Measurements from ENCODE around the gene AGBL4. TPM values are rescaled to one million over a fixed set of nuclear protein-coding genes. Genes with fewer than 3 reads are reported as not detected.

The AGBL4 gene
- polyA plus RNA-seq, 1 donor from 2014 or later: not detected

DNA sequence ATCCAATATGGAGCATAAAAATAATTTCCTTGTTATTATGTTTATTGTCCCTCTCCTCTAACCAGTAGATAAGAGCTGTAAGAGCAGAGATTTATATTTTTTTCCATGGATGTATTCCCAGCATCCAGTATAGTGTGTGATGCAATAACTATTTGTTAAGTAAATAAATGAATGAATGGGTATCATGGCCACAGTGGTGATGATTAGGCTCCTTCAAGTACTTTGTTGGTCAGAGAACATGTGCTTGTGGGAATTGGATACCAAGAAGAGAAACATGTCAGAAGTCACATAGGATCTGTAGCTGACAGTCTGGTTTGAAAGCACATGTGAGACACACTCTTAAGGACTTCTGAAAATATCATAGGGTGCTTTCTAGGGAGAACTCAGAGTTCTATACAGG lies 588.5 kb downstream of the AGBL4 start:
- Mint-ChIP-seq H3K36me3 (no peaks in the 10 kb centered on the region), H3K4me3 (no peak overlapping the region), H3K4me1 (no peaks in the 10 kb centered on the region), H3K27me3 (no peaks in the 10 kb centered on the region), H3K9me3 (peaks cover 0 to 13% (median 3%) of the 10 kb centered on the region in 3 donors), H3K27ac (no peak overlapping the region)

- Mint-ChIP-seq H3K27ac (peak overlapping the region in 1 of 3 donors; percentile 34), H3K36me3 (no peaks in the 10 kb centered on the region), H3K27me3 (peaks cover 4% of the 10 kb centered on the region), H3K4me1 (peaks cover 0 to 5% (median 0%) of the 10 kb centered on the region in 3 donors), H3K9me3 (peaks cover 3 to 11% (median 5%) of the 10 kb centered on the region in 3 donors), H3K4me3 (no peak overlapping the region)
Measured at GRCh38 chr1:49424782-49425181, 599.0 kb downstream of the AGBL4 start.

DNA sequence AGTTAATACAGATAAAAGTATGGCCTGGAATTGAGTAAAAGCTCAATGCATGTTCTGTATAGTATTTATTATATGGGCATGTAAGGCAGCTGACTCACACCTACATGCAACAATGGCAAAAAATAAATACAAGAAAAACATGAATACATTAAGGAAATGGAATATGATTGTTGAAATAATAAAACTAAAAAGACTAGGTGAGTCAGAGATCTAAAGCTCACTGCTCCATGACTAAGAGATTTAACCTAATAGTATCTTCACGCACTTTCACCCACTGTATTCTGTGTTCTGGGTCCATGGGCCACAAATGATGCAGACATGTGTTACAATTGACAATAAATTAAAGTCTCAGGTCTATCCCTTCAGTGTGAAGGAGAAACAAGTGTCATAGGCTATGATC lies 607.0 kb downstream of the AGBL4 start:
- peaks cover 4% of the 10 kb centered on the region for H3K27me3 Mint-ChIP-seq
- no peaks in the 10 kb centered on the region for H3K4me1 Mint-ChIP-seq
- H3K9me3 Mint-ChIP-seq: peaks cover 0 to 5% (median 0%) of the 10 kb centered on the region in 3 donors
- H3K4me3 Mint-ChIP-seq: no peak overlapping the region
- H3K27ac Mint-ChIP-seq: no peak overlapping the region
- H3K36me3 Mint-ChIP-seq: no peaks in the 10 kb centered on the region

DNA sequence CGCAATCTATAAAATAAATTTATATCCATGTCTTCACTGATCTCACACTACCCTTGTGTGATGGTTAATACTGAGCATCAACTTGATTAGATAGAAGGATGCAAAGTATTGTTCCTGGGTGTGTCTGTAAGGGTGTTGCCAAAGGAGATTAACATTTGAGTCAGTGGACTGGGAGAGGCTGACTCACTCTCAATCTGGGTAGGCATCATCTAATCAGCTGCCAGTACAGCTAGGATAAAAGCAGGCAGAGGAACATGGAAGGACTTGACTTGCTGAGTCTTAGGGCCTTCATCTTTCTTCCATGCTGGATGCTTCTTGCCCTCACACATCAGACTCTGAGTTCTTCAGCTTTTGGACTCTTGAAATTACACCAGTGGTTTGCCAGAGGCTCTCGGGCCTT lies 615.4 kb downstream of the AGBL4 start:
- peaks cover 0 to 2% (median 2%) of the 10 kb centered on the region in 3 donors for H3K9me3 Mint-ChIP-seq

DNA sequence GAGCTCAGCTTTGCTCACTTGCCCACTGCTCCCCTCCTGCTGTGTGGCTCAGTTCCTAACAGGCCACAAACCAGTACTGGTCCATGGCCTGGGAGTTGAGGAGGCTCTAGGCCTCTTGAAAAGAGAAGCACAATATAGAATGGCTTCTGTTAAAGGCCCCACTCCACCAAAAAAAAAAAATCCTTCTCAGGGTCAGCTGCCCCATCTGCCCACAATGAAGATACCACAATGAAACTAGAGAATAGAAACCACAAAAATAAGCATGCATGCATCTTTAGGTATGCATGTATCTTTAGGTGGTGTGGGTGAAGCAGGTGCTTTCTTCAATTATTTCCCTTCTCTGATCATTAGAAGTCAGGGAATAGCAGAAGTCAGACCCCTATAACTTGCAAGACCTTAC lies 626.7 kb downstream of the AGBL4 start:
- Mint-ChIP-seq H3K27ac (no peak overlapping the region), H3K4me3 (no peak overlapping the region), H3K36me3 (no peaks in the 10 kb centered on the region), H3K9me3 (peaks cover 0 to 3% (median 0%) of the 10 kb centered on the region in 3 donors), H3K27me3 (no peaks in the 10 kb centered on the region), H3K4me1 (no peaks in the 10 kb centered on the region)

More for the DNA sequence above, 615.4 kb downstream of the AGBL4 start:
- no peaks in the 10 kb centered on the region for H3K4me1 Mint-ChIP-seq
- no peak overlapping the region for H3K4me3 Mint-ChIP-seq
- H3K36me3 Mint-ChIP-seq: peaks cover 2% of the 10 kb centered on the region
- peaks cover 2% of the 10 kb centered on the region for H3K27me3 Mint-ChIP-seq
- H3K27ac Mint-ChIP-seq: no peak overlapping the region

DNA sequence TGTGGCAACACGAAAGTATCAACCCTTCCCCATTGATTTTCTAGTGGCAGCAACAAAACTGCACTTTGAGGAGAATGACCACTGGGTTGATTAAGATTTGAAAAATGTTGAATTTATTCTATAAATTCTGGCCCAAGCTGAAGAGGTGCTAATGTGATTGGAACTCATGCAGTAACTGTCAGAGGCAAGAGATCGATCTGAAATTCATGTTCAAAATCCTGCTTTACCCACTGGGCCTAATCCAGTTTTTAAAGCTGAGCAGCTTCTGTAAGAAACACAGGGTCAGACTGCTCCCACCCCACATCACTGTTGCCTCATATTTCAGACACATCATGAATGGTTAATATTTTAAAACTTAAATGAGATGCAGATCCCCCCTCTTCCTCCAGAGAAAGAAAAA lies 629.6 kb downstream of the AGBL4 start:
- Mint-ChIP-seq H3K4me3 (no peak overlapping the region), H3K27me3 (no peaks in the 10 kb centered on the region), H3K4me1 (no peaks in the 10 kb centered on the region), H3K9me3 (peaks cover 0 to 5% (median 3%) of the 10 kb centered on the region in 3 donors), H3K36me3 (no peaks in the 10 kb centered on the region), H3K27ac (no peak overlapping the region)

DNA sequence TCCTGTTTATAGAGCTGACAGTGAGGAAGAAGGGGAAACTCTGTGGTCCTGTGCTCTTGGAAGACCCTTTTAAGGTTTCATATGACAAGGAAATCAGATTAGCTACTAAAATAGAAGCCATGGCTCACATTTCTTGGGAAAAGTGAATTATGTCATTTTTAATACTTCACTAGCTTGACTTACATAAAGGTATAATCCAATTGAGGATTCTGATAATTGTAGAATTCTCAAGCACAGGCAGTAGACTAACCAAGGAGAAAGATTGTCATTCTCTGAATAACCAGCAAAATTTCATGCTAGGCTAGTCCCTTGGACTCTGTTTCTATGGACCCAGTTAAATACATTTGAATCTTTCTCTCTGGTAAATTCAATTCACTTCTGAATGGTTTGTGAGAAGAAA lies 634.1 kb downstream of the AGBL4 start:
- no peak overlapping the region for H3K4me3 Mint-ChIP-seq
- no peak overlapping the region for H3K27ac Mint-ChIP-seq
- H3K27me3 Mint-ChIP-seq: no peaks in the 10 kb centered on the region
- H3K36me3 Mint-ChIP-seq: no peaks in the 10 kb centered on the region
- H3K9me3 Mint-ChIP-seq: peaks cover 0 to 7% (median 3%) of the 10 kb centered on the region in 3 donors
- no peaks in the 10 kb centered on the region for H3K4me1 Mint-ChIP-seq

DNA sequence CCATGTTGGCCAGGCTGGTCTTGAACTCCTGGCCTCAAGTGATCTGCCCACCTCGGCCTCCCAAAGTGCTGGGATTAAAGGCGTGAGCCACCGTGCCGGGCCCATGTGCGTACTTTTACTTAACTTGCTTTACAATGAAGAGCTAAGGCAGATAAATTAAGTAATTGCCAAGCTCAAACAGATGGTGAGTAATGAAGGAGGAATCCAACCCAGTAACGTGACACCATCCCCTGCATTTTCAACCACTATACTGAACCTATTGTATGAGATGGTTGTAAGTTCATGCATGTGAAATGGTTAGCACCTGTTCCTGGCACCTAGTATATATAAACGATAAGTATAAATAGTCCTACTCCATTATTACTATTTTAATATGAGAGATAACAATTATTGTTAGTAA lies 659.1 kb downstream of the AGBL4 start:
- Mint-ChIP-seq H3K4me3 (no peak overlapping the region), H3K27ac (no peak overlapping the region), H3K9me3 (peaks cover 0 to 2% (median 0%) of the 10 kb centered on the region in 3 donors), H3K27me3 (no peaks in the 10 kb centered on the region), H3K4me1 (no peaks in the 10 kb centered on the region), H3K36me3 (no peaks in the 10 kb centered on the region)

- H3K4me1 Mint-ChIP-seq: no peaks in the 10 kb centered on the region
- H3K36me3 Mint-ChIP-seq: no peaks in the 10 kb centered on the region
- H3K27ac Mint-ChIP-seq: no peak overlapping the region
- no peak overlapping the region for H3K4me3 Mint-ChIP-seq
- H3K9me3 Mint-ChIP-seq: peaks cover 0 to 2% (median 0%) of the 10 kb centered on the region in 3 donors
- no peaks in the 10 kb centered on the region for H3K27me3 Mint-ChIP-seq
Measured at GRCh38 chr1:49363628-49364027, 660.1 kb downstream of the AGBL4 start.

- H3K4me1 Mint-ChIP-seq: no peaks in the 10 kb centered on the region
- no peaks in the 10 kb centered on the region for H3K36me3 Mint-ChIP-seq
- H3K27me3 Mint-ChIP-seq: no peaks in the 10 kb centered on the region
- no peak overlapping the region for H3K4me3 Mint-ChIP-seq
- H3K9me3 Mint-ChIP-seq: peaks cover 0 to 2% (median 0%) of the 10 kb centered on the region in 3 donors
- H3K27ac Mint-ChIP-seq: no peak overlapping the region
Measured at GRCh38 chr1:49358036-49358435, 665.7 kb downstream of the AGBL4 start.

- Mint-ChIP-seq H3K4me3 (no peak overlapping the region), H3K4me1 (no peaks in the 10 kb centered on the region)
Measured at GRCh38 chr1:49356594-49356993, 667.2 kb downstream of the AGBL4 start.

GRCh38 chr1:49351768-49352167 lies 672.0 kb downstream of the AGBL4 start:
- H3K27ac Mint-ChIP-seq: no peak overlapping the region
- H3K9me3 Mint-ChIP-seq: peaks cover 0 to 4% (median 0%) of the 10 kb centered on the region in 3 donors
- H3K4me3 Mint-ChIP-seq: peak overlapping the region in 1 of 4 donors; percentile 3
- H3K27me3 Mint-ChIP-seq: no peaks in the 10 kb centered on the region
- H3K4me1 Mint-ChIP-seq: no peaks in the 10 kb centered on the region
- no peaks in the 10 kb centered on the region for H3K36me3 Mint-ChIP-seq

More at GRCh38 chr1:49356594-49356993, 667.2 kb downstream of the AGBL4 start:
- Mint-ChIP-seq H3K36me3 (no peaks in the 10 kb centered on the region), H3K27me3 (no peaks in the 10 kb centered on the region), H3K27ac (no peak overlapping the region), H3K9me3 (peaks cover 0 to 2% (median 0%) of the 10 kb centered on the region in 3 donors)

DNA sequence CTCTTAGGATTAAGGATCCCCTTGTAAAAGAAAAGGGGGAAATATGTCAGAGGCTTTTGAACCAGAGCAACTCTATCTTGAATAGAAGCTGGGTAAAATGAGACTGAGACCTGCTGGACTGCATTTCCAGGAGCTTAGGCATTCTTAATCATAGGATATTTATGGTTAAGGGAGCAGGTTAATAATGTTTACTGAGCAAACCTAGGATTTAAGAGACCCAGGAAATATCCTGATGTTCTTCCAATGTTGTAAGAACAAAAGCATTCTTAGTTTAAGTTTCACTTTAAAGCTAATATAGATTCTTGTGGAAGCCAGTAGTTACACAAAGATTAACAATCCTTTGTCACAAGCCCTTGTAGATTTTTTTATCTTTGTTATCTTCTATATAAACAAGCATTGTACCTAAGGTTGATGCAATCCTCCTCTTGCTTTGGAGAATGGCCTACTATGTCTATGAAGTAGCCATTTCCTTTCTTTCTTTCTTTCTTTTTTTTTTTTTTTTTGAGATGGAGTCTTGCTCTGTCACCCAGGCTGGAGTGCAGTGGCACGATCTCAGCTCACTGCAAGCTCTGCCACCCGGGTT lies 676.9 kb downstream of the AGBL4 start:
- Mint-ChIP-seq H3K4me1 (no peaks in the 10 kb centered on the region), H3K9me3 (peaks cover 4 to 8% (median 7%) of the 10 kb centered on the region in 3 donors), H3K27me3 (no peaks in the 10 kb centered on the region), H3K36me3 (no peaks in the 10 kb centered on the region), H3K27ac (no peak overlapping the region), H3K4me3 (no peak overlapping the region)

- no peaks in the 10 kb centered on the region for H3K27me3 Mint-ChIP-seq
- peaks cover 2% of the 10 kb centered on the region for H3K36me3 Mint-ChIP-seq
- no peak overlapping the region for H3K4me3 Mint-ChIP-seq
- H3K9me3 Mint-ChIP-seq: peaks cover 3 to 8% (median 4%) of the 10 kb centered on the region in 3 donors
- H3K27ac Mint-ChIP-seq: no peak overlapping the region
- H3K4me1 Mint-ChIP-seq: no peaks in the 10 kb centered on the region
Measured at GRCh38 chr1:49340576-49340975, 683.2 kb downstream of the AGBL4 start.

DNA sequence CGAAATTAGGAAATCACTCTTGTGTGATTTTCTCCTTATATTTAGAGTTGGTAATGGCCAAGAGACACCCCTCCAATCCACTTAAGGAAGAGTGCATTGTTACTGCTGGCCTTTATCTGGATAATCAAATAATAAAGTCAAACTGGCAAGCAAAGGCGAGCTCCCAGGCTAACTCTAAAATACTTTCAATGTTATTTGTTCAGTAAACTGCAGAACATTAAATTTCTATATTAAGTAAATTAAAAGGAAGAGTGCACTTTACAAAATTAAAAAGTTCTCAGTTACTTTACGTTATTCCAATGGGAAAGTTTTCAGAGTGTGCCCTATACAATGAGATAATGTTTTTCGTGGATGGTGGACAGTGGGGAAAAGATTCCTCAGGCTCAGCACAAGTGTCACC lies 684.7 kb downstream of the AGBL4 start:
- no peak overlapping the region for H3K27ac Mint-ChIP-seq
- H3K36me3 Mint-ChIP-seq: peaks cover 2% of the 10 kb centered on the region
- H3K4me3 Mint-ChIP-seq: no peak overlapping the region
- no peaks in the 10 kb centered on the region for H3K4me1 Mint-ChIP-seq
- H3K9me3 Mint-ChIP-seq: peaks cover 0 to 4% (median 0%) of the 10 kb centered on the region in 3 donors
- H3K27me3 Mint-ChIP-seq: no peaks in the 10 kb centered on the region

DNA sequence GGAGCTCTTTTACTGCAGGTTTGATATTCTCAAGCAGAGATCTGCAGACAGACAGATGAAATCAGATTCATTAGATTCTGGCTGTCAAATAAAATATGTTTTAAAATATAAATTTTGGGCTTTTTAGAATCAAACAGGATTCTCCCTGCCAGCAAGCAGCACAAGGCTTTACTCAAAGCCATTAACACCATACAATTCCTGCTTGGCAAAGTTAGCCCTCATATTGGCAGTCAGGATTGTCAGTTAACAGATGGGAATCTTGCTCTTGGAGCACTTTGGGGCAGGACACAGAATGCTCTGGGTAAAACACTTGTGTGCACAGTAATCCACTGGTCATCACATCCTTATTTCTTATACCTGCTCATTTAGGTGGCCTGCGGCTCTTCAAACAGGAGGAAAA lies 686.5 kb downstream of the AGBL4 start:
- H3K36me3 Mint-ChIP-seq: peaks cover 2% of the 10 kb centered on the region

More for the DNA sequence above, 686.5 kb downstream of the AGBL4 start:
- no peaks in the 10 kb centered on the region for H3K4me1 Mint-ChIP-seq
- H3K27ac Mint-ChIP-seq: no peak overlapping the region
- H3K4me3 Mint-ChIP-seq: no peak overlapping the region
- H3K27me3 Mint-ChIP-seq: no peaks in the 10 kb centered on the region
- peaks cover 0 to 3% (median 0%) of the 10 kb centered on the region in 3 donors for H3K9me3 Mint-ChIP-seq
